ENCODE data around the gene BRS3.

DNA sequence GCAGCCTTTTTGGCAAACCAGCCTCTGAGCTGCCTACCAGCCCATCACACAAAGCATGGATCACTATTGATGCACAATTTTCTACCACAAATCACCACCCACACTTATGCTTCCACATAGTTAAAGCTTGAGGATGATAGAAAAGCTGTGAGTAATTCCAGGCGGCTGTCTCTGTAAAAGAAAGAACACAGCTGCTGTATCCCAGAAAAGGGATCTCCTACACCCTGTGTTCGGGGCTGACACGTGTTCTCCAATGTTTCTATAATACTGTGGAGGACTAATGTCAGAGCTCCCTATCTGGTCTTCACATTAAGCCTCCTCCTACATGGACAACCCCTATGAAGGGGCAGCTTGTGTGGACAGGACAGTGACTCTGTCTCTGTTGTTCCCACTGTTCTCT is 12.5 kb upstream of the BRS3 start:
- TF ChIP-seq FOXM1 (IDR thresholded peaks at IDR 0.05; ENCODE audit: borderline replicate concordance) (no peak), TARDBP (IDR thresholded peaks at IDR 0.05) (no peak), ARNT (IDR thresholded peaks at IDR 0.05) (no peak), SP1 (IDR thresholded peaks at IDR 0.05) (no peak)
- TF ChIP-seq, protein P1, sequence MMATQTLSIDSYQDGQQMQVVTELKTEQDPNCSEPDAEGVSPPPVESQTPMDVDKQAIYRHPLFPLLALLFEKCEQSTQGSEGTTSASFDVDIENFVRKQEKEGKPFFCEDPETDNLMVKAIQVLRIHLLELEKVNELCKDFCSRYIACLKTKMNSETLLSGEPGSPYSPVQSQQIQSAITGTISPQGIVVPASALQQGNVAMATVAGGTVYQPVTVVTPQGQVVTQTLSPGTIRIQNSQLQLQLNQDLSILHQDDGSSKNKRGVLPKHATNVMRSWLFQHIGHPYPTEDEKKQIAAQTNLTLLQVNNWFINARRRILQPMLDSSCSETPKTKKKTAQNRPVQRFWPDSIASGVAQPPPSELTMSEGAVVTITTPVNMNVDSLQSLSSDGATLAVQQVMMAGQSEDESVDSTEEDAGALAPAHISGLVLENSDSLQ (IDR thresholded peaks at IDR 0.05) = no peak

All from HEK293T (cell line).